Small intestine (tissue), 7 donors: Measurements from ENCODE around the gene FAP. TPM values are rescaled to one million over a fixed set of nuclear protein-coding genes. Genes with fewer than 3 reads are reported as not detected.

Source experiments
- DNase-seq, 2 donors: peaks; one replicate each; pipeline versions ENCODE4 v3.0.0 to v3.0.0-alpha.2; 2013
- FAIRE-seq: peaks from 2 replicates; lab custom pipeline; 2012; peaks lifted over from hg19 to GRCh38; lab: Jason Lieb, UNC
- H3K27ac ChIP-seq, 3 donors: one replicate each; pipeline ENCODE4 v1.5.1; 2013; ENCODE audit warnings: low read length in 2 of 3, mild to moderate bottlenecking in 2 of 3, control low read depth in 1 of 3, inconsistent platforms in 1 of 3, low read depth in 1 of 3, moderate library complexity in 1 of 3
- H3K27me3 ChIP-seq, 3 donors: one replicate each; pipeline ENCODE4 v1.6.1; 2013; ENCODE audit warnings: low read length in 3 of 3, inconsistent platforms in 1 of 3; ENCODE audit not compliant: control insufficient read depth in 3 of 3, insufficient read depth in 3 of 3
- H3K36me3 ChIP-seq, 3 donors: one replicate each; pipeline ENCODE4 v1.6.1; 2013; ENCODE audit warnings: low read length in 3 of 3, inconsistent platforms in 1 of 3, low read depth in 1 of 3, mild to moderate bottlenecking in 1 of 3, moderate library complexity in 1 of 3; ENCODE audit not compliant: control insufficient read depth in 3 of 3, insufficient read depth in 2 of 3
- H3K4me1 ChIP-seq, 3 donors: one replicate each; pipeline ENCODE4 v1.6.1; 2013; ENCODE audit warnings: low read length in 2 of 3, inconsistent platforms in 1 of 3, low read depth in 1 of 3, mild to moderate bottlenecking in 1 of 3, moderate library complexity in 1 of 3; ENCODE audit not compliant: control insufficient read depth in 3 of 3, insufficient read depth in 2 of 3
- H3K4me3 ChIP-seq, 3 donors: one replicate each; pipeline ENCODE4 v1.5.1; 2013; ENCODE audit warnings: low read length in 3 of 3, control low read depth in 1 of 3, inconsistent platforms in 1 of 3, low read depth in 1 of 3, mild to moderate bottlenecking in 1 of 3, moderate library complexity in 1 of 3
- H3K9me3 ChIP-seq, 2 donors: one replicate each; pipeline ENCODE4 v1.6.1; 2013; ENCODE audit warnings: low read depth in 1 of 2, low read length in 1 of 2; ENCODE audit not compliant: control insufficient read depth in 2 of 2, insufficient read depth in 1 of 2
- WGBS, 3 donors: extraction: QIAGEN DNeasy Blood & Tissue Kit; methylation state at CpG; one replicate each; pipeline ENCODE4 v1.1.7; 2013; 5-methylcytosine and 5-hydroxymethylcytosine counted together
- polyA plus RNA-seq, 4 donors: library from polyadenylated mRNA; stranded (reverse) in 3 of 4; unstranded in 1 of 4; fragments of 200-250 nt in 3 of 4; fragments of 120-200 nt in 1 of 4; gene quantifications; one replicate each; pipeline versions ENCODE4 v1.2.1 to v1.2.3, GENCODE V29; 2013
- donor health status: healthy with polysubstance abuse.
- donor health status: control.
- donor health status: control.
- donor health status: Bipolar disorder and iron deficiency.
- donor health status: healthy.

Gene FAP
- polyA plus RNA-seq, 4 donors, result 0.78 to 2.3 TPM; not detected in 2

- Histone ChIP-seq H3K4me1 (no peaks in the 10 kb centered on the region), H3K36me3 (no peaks in the 10 kb centered on the region), H3K4me3 (no peak overlapping the region), H3K27ac (no peak overlapping the region), H3K9me3 (peaks cover 0 to 7% of the 10 kb centered on the region in 2 donors), H3K27me3 (peaks cover 0 to 4% (median 2%) of the 10 kb centered on the region in 3 donors)
- DNase-seq (no peak), FAIRE-seq (no peak)
- 93 to 98% (median 97%) methylated on average over 31 to 38 of the region's 38 CpGs for WGBS, 3 donors
Observed at GRCh38 chr2:162234620-162235462, 8.4 kb downstream of the FAP start.

- Histone ChIP-seq H3K27ac (no peak overlapping the region), H3K4me1 (no peaks in the 10 kb centered on the region), H3K4me3 (no peak overlapping the region), H3K9me3 (peaks cover 0 to 7% of the 10 kb centered on the region in 2 donors), H3K27me3 (peaks cover 0 to 4% (median 2%) of the 10 kb centered on the region in 3 donors), H3K36me3 (no peaks in the 10 kb centered on the region)
- WGBS, 3 donors, result 56 to 76% (median 70%) methylated on average over 1 of the region's 1 CpG
- FAIRE-seq (no peak), DNase-seq (no peak)
Observed at GRCh38 chr2:162233197-162233596, 10.0 kb downstream of the FAP start.

- Histone ChIP-seq H3K4me1 (no peaks in the 10 kb centered on the region), H3K9me3 (peaks cover 0 to 7% of the 10 kb centered on the region in 2 donors), H3K27ac (no peak overlapping the region), H3K36me3 (no peaks in the 10 kb centered on the region), H3K4me3 (no peak overlapping the region), H3K27me3 (peaks cover 0 to 4% (median 2%) of the 10 kb centered on the region in 3 donors)
- FAIRE-seq, result no peak
- no peak for DNase-seq
- WGBS, 3 donors, result 67 to 77% (median 76%) methylated on average over 2 of the region's 2 CpGs
Observed at GRCh38 chr2:162232671-162233070, 10.6 kb downstream of the FAP start.

DNA sequence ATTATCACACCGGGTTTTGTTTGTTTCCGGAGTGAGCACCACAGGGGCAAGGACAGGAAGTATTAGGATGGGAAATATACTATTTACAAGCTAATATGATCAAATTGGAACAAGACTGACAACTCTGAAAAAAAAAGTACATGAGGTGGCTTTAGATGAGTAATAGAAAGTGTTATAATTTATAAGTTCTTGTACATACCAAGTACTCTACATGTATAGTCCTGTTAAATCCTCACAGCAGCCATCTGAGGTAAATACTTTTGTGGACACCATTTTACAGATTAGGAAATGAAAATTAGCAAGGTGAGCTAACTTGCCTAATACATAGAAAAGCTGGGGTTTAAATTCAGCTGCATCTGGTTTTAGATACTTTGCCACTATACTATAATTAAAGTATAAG is 11.2 kb downstream of the FAP start:
- peaks cover 0 to 7% (median 2%) of the 10 kb centered on the region in 3 donors for H3K27me3 ChIP-seq
- peaks cover 0 to 7% of the 10 kb centered on the region in 2 donors for H3K9me3 ChIP-seq
- no peaks in the 10 kb centered on the region for H3K36me3 ChIP-seq
- H3K4me1 ChIP-seq, result no peaks in the 10 kb centered on the region
- H3K27ac ChIP-seq, result no peak overlapping the region
- H3K4me3 ChIP-seq, result no peak overlapping the region
- no peak for FAIRE-seq
- no peak for DNase-seq
- WGBS, 3 donors, result 54 to 76% (median 69%) methylated on average over 2 of the region's 2 CpGs

DNA sequence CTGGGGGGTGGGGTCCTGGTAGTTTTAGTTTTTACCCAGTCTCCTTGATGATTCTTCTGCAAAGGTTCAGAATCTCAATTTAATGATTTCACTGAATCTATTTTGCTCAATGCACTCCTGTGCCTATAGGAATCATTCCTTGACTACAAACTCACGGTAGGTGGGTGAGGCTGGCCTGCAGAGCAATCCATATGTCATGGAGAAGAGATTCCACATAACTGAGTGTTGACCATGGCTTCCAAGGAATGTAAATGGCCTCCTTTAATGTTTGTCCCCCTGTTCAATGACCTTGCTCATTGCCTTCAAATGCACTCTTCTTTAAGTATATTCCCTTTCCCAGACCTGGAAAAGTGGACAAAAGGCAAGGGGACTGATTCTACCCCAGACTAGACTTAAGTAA is 12.5 kb downstream of the FAP start:
- no peaks in the 10 kb centered on the region for H3K36me3 ChIP-seq
- FAIRE-seq (no peak), DNase-seq (no peak)
- no peak overlapping the region for H3K4me3 ChIP-seq
- peaks cover 0 to 7% of the 10 kb centered on the region in 2 donors for H3K9me3 ChIP-seq
- H3K27me3 ChIP-seq, result peaks cover 0 to 10% (median 2%) of the 10 kb centered on the region in 3 donors
- no peaks in the 10 kb centered on the region for H3K4me1 ChIP-seq
- 42 to 77% (median 55%) methylated on average over 1 of the region's 1 CpG for WGBS, 3 donors
- no peak overlapping the region for H3K27ac ChIP-seq

DNA sequence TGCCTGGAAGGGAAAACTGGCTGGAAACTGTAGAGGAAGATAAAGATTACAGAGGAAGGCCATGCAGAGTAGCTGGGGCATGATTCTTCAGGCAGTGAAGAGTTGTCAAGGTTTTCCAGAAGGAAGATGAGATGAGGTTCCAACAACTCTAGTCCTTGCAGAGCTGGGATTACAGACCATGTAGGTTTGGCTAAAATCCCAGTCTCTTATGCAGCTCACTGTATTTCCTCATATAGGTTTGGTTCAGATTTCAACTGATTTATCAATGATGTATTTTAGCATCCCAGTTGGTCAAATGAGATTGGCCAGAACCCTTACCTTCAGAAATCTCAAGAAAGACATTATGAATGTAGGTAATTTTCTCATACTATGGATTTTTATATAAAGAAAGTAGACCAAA is 16.4 kb downstream of the FAP start:
- Histone ChIP-seq H3K4me1 (no peaks in the 10 kb centered on the region), H3K36me3 (no peaks in the 10 kb centered on the region), H3K9me3 (no peaks in the 10 kb centered on the region), H3K4me3 (no peak overlapping the region), H3K27ac (no peak overlapping the region), H3K27me3 (peaks cover 0 to 10% (median 2%) of the 10 kb centered on the region in 3 donors)
- DNase-seq (no peak), FAIRE-seq (no peak)

- peak; percentile 45 to 56 for DNase-seq
- Histone ChIP-seq H3K27me3 (no peaks in the 10 kb centered on the region), H3K4me1 (no peaks in the 10 kb centered on the region), H3K27ac (no peak overlapping the region), H3K4me3 (no peak overlapping the region), H3K9me3 (no peaks in the 10 kb centered on the region), H3K36me3 (no peaks in the 10 kb centered on the region)
- FAIRE-seq, result no peak
- 47 to 53% (median 49%) methylated on average over 11 of the region's 11 CpGs for WGBS, 3 donors
Observed at GRCh38 chr2:162221064-162221463, 22.2 kb downstream of the FAP start.

DNA sequence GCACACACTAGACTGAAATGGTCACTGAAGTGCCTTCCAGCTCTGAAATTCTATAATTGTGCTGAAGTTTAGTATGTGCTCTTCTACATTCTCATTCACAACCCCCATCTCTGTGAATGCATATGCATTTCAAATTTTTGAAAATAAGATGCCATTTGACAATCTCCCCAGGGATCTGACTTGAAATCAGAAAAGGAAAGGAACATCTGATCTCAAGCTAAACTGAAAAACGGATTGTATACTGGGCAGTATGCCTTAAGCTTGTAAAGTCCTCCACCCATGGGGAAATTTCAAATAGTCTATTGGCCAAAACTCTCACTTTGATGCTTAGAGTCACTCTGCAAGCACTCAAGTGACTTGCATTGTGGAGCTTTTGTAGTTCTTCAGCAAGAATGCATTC is 22.9 kb downstream of the FAP start:
- no peak for DNase-seq
- Histone ChIP-seq H3K36me3 (no peaks in the 10 kb centered on the region), H3K27ac (no peak overlapping the region), H3K4me3 (no peak overlapping the region), H3K4me1 (no peaks in the 10 kb centered on the region), H3K9me3 (no peaks in the 10 kb centered on the region), H3K27me3 (no peaks in the 10 kb centered on the region)
- 69 to 71% (median 70%) methylated on average over 1 of the region's 1 CpG for WGBS, 3 donors
- FAIRE-seq, result no peak
